WTC11 (cell line): ENCODE data around the gene AGFG2. TPM values are rescaled to one million over a fixed set of nuclear protein-coding genes. Genes with fewer than 3 reads are reported as not detected.

Experiments used
- ATAC-seq: fragments of 200-7000 bp; cut with Tn5 transposase; 2 replicates; pipeline ENCODE4 v1.10.0; 2021; ENCODE audit warnings: mild to moderate bottlenecking, moderate library complexity
- CTCF ChIA-PET: fragments of 300-600 bp; sonication (Branson Sonifier 250); formaldehyde crosslinking; loops from one replicate; lab custom pipeline; 2021; ENCODE audit warnings: antibody characterized with exemption; lab: Charles Lee
- POLR2A ChIA-PET: fragments of 350-600 bp; sonication (Branson Sonifier 250); formaldehyde crosslinking; loops from one replicate; lab custom pipeline; 2021; ENCODE audit warnings: antibody characterized with exemption; lab: Charles Lee
- DNase-seq: peaks from one replicate; pipeline ENCODE4 v3.0.0; 2021; ENCODE audit warnings: low spot score
- H3K27ac Mint-ChIP-seq: 2 replicates; pipeline ENCODE4 v1.8.0; 2021; ENCODE audit warnings: mixed read lengths
- H3K27me3 Mint-ChIP-seq: 2 replicates; pipeline ENCODE4 v1.8.0; 2021; ENCODE audit warnings: low read depth, mild to moderate bottlenecking, moderate library complexity, mixed read lengths
- H3K36me3 Mint-ChIP-seq: 2 replicates; pipeline ENCODE4 v1.8.0; 2021; ENCODE audit warnings: mixed read lengths
- H3K4me1 Mint-ChIP-seq: 2 replicates; pipeline ENCODE4 v1.8.0; 2022; ENCODE audit warnings: mixed read lengths
- H3K4me3 Mint-ChIP-seq: 2 replicates; pipeline ENCODE4 v1.8.0; 2021; ENCODE audit warnings: mild to moderate bottlenecking, moderate library complexity, mixed read lengths
- H3K9me3 Mint-ChIP-seq: 2 replicates; pipeline ENCODE4 v1.8.0; 2021; ENCODE audit warnings: mixed read lengths
- CBFB ChIP-seq: sonication (generic); formaldehyde crosslinking; IDR thresholded peaks from 2 replicates; pipeline ENCODE4 v1.8.1; 2022; ENCODE audit warnings: mild to moderate bottlenecking, low read depth, missing genetic modification reagents
- FOXP4 ChIP-seq: sonication (generic); formaldehyde crosslinking; IDR thresholded peaks from 2 replicates; pipeline ENCODE4 v1.8.0; 2022; ENCODE audit warnings: mild to moderate bottlenecking, missing genetic modification reagents
- GABPB1 ChIP-seq: sonication (generic); formaldehyde crosslinking; IDR thresholded peaks from 2 replicates; pipeline ENCODE4 v1.8.1; 2023; ENCODE audit warnings: mild to moderate bottlenecking, missing genetic modification reagents
- HMGXB4 ChIP-seq: sonication (generic); formaldehyde crosslinking; IDR thresholded peaks from 2 replicates; pipeline ENCODE4 v1.8.1; 2023; ENCODE audit warnings: mild to moderate bottlenecking, moderate library complexity, missing genetic modification reagents
- JUN ChIP-seq: sonication (generic); formaldehyde crosslinking; IDR thresholded peaks from 2 replicates; pipeline ENCODE4 v1.8.0; 2023; ENCODE audit warnings: mild to moderate bottlenecking, missing genetic modification reagents
- KAT7 ChIP-seq: sonication (generic); formaldehyde crosslinking; IDR thresholded peaks from 2 replicates; pipeline ENCODE4 v1.8.1; 2023; ENCODE audit warnings: missing genetic modification reagents, mild to moderate bottlenecking, borderline replicate concordance
- SMAD3 ChIP-seq: sonication (generic); formaldehyde crosslinking; IDR thresholded peaks from 2 replicates; pipeline ENCODE4 v1.8.0; 2022; ENCODE audit warnings: missing genetic modification reagents, mild to moderate bottlenecking, borderline replicate concordance
- USF2 ChIP-seq: sonication (generic); formaldehyde crosslinking; IDR thresholded peaks from 2 replicates; pipeline ENCODE4 v1.8.1; 2023; ENCODE audit warnings: mild to moderate bottlenecking, missing genetic modification reagents, moderate library complexity
- ZNF138 ChIP-seq: sonication (generic); formaldehyde crosslinking; conservative IDR thresholded peaks from 2 replicates; pipeline ENCODE4 v1.8.1; 2022; ENCODE audit warnings: mild to moderate bottlenecking, moderate library complexity, missing genetic modification reagents
- ZNF423 ChIP-seq: fragments of 250-450 bp; sonication (Bioruptor Pico); IDR thresholded peaks from 2 replicates; pipeline ENCODE4 v2.1.2; 2022; ENCODE audit warnings: mild to moderate bottlenecking, moderate library complexity
- ZNF671 ChIP-seq: fragments of 250-450 bp; sonication (Bioruptor Pico); IDR thresholded peaks from 2 replicates; pipeline ENCODE4 v1.8.0; 2021; ENCODE audit warnings: mild to moderate bottlenecking
- total RNA-seq: library from RNA; stranded (reverse); gene quantifications from 3 replicates; pipeline ENCODE4 v1.2.3, GENCODE V29; 2021
- TF ChIP-seq, protein P1 (sequence below): fragments of 250-450 bp; sonication (Bioruptor Pico); IDR thresholded peaks from 2 replicates; pipeline ENCODE4 v2.1.2; 2022; ENCODE audit warnings: mild to moderate bottlenecking, moderate library complexity
- TF ChIP-seq, protein P2 (sequence below): sonication (generic); formaldehyde crosslinking; IDR thresholded peaks from 2 replicates; pipeline ENCODE4 v1.8.0; 2022; ENCODE audit warnings: missing genetic modification reagents
- TF ChIP-seq, protein P3 (sequence below): sonication (generic); formaldehyde crosslinking; IDR thresholded peaks from 2 replicates; pipeline ENCODE4 v1.8.1; 2022; ENCODE audit warnings: low read depth, missing genetic modification reagents, borderline replicate concordance

Gene AGFG2
- total RNA-seq, 1 experiment from 2014 or later, result 6.4 TPM

DNA sequence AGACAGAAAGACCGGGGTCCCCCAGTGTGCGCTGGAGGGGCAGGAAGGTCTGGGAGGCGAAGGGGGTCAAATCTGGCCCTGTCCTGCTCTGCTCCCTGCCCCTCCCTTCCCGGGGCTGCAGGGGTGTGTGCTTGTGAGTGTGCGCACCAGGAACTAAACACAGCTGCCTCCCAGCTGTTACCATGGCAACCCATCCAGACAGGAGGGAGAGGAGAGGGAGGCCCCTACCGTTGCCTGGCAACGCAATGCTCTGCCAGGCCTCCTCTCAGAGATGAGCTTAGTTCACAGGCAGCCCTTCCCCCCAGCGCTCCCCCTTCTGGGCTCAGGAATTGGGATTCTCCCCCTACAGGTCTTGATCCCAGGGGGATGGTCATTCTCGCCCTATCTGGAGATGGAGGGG is 49.2 kb upstream of the AGFG2 start:
- H3K4me3 Mint-ChIP-seq, result no peak overlapping the region
- no peak for TF ChIP-seq ZNF138
- ChIA-PET POLR2A (interaction anchor here (1.1 to 1.4 kb wide), 2 partner anchors 20 to 52 kb away, joined by 3 read pairs; no protein-coding TSS in a partner anchor), CTCF (interaction anchor here (0.9 to 3.2 kb wide), 18 partner anchors 12 to 588 kb away, joined by 3 to 17 read pairs (median 4); partner anchors contain the start of genes AGFG2, FBXO24, LRCH4 and MOSPD3)
- H3K4me1 Mint-ChIP-seq, result peaks cover 36% of the 10 kb centered on the region
- no peaks in the 10 kb centered on the region for H3K9me3 Mint-ChIP-seq
- no peak overlapping the region for H3K27ac Mint-ChIP-seq
- H3K36me3 Mint-ChIP-seq, result no peaks in the 10 kb centered on the region
- H3K27me3 Mint-ChIP-seq, result peaks cover 17% of the 10 kb centered on the region
- ATAC-seq (peak; percentile 63), DNase-seq (peak; percentile 85)

DNA sequence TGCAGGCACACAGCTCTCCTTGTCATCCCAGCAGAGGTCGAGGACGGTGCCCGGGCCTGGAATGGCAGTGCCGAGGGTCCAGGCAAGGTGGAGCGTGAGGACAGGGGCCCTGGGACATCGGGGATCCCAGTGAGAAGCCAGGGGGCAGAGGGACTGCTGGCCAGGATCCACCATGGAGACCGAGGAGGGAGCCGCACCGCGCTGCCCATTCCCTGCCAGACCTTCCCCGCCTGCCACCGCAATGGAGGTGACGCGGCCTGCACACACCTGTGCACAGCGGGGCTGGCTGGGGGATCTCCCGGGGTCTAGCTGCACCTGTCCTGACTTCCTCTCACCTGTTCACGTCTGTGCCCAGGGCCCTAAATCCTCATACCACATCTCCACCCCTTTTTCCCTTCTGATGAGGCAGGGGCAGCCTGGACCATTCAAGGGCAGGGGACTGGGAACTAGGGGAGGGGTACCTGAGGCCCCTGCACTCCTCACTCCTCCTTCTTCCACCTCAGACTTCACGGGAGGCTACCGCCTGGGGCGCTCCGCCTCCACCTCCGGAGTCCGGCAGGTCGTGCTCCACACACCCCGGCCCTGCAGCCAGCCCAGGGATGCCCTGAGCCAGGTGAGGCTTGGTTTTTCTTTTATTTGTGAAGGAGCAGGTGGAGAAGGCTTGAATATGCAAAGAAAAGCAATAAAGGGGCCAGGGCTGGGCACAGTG is 48.4 kb upstream of the AGFG2 start:
- TF ChIP-seq KAT7 (CRISPR knock-in tag) (no peak), JUN (CRISPR knock-in tag) (no peak), ZNF138 (no peak), CBFB (CRISPR knock-in tag) (no peak), HMGXB4 (CRISPR knock-in tag) (no peak), FOXP4 (CRISPR knock-in tag) (no peak), GABPB1 (CRISPR knock-in tag) (no peak), ZNF423 (no peak), ZNF671 (CRISPR knock-in tag) (no peak), USF2 (CRISPR knock-in tag) (no peak), SMAD3 (no peak)
- TF ChIP-seq, protein P1, sequence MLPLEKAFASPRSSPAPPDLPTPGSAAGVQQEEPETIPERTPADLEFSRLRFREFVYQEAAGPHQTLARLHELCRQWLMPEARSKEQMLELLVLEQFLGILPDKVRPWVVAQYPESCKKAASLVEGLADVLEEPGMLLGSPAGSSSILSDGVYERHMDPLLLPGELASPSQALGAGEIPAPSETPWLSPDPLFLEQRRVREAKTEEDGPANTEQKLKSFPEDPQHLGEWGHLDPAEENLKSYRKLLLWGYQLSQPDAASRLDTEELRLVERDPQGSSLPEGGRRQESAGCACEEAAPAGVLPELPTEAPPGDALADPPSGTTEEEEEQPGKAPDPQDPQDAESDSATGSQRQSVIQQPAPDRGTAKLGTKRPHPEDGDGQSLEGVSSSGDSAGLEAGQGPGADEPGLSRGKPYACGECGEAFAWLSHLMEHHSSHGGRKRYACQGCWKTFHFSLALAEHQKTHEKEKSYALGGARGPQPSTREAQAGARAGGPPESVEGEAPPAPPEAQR (CRISPR knock-in tag), result no peak
- TF ChIP-seq, protein P2, sequence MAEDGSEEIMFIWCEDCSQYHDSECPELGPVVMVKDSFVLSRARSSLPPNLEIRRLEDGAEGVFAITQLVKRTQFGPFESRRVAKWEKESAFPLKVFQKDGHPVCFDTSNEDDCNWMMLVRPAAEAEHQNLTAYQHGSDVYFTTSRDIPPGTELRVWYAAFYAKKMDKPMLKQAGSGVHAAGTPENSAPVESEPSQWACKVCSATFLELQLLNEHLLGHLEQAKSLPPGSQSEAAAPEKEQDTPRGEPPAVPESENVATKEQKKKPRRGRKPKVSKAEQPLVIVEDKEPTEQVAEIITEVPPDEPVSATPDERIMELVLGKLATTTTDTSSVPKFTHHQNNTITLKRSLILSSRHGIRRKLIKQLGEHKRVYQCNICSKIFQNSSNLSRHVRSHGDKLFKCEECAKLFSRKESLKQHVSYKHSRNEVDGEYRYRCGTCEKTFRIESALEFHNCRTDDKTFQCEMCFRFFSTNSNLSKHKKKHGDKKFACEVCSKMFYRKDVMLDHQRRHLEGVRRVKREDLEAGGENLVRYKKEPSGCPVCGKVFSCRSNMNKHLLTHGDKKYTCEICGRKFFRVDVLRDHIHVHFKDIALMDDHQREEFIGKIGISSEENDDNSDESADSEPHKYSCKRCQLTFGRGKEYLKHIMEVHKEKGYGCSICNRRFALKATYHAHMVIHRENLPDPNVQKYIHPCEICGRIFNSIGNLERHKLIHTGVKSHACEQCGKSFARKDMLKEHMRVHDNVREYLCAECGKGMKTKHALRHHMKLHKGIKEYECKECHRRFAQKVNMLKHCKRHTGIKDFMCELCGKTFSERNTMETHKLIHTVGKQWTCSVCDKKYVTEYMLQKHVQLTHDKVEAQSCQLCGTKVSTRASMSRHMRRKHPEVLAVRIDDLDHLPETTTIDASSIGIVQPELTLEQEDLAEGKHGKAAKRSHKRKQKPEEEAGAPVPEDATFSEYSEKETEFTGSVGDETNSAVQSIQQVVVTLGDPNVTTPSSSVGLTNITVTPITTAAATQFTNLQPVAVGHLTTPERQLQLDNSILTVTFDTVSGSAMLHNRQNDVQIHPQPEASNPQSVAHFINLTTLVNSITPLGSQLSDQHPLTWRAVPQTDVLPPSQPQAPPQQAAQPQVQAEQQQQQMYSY, result no peak
- TF ChIP-seq, protein P3, sequence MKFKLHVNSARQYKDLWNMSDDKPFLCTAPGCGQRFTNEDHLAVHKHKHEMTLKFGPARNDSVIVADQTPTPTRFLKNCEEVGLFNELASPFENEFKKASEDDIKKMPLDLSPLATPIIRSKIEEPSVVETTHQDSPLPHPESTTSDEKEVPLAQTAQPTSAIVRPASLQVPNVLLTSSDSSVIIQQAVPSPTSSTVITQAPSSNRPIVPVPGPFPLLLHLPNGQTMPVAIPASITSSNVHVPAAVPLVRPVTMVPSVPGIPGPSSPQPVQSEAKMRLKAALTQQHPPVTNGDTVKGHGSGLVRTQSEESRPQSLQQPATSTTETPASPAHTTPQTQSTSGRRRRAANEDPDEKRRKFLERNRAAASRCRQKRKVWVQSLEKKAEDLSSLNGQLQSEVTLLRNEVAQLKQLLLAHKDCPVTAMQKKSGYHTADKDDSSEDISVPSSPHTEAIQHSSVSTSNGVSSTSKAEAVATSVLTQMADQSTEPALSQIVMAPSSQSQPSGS, result no peak
- Mint-ChIP-seq H3K27ac (no peak overlapping the region), H3K27me3 (peaks cover 18% of the 10 kb centered on the region), H3K9me3 (no peaks in the 10 kb centered on the region), H3K4me3 (no peak overlapping the region), H3K36me3 (no peaks in the 10 kb centered on the region), H3K4me1 (peaks cover 31% of the 10 kb centered on the region)
- ChIA-PET POLR2A (interaction anchor here (1.1 to 1.4 kb wide), 2 partner anchors 21 to 52 kb away, joined by 3 read pairs; no protein-coding TSS in a partner anchor), CTCF (interaction anchor here (0.9 to 3.2 kb wide), 18 partner anchors 12 to 587 kb away, joined by 3 to 17 read pairs (median 4); partner anchors contain the start of genes AGFG2, FBXO24, LRCH4 and MOSPD3)
- DNase-seq, result no peak
- no peak for ATAC-seq
